ENCODE measurements around the gene ALOX5AP.

The ALOX5AP gene

GRCh38 chr13:30698488-30699005 lies 36.8 kb upstream of the ALOX5AP start:
- peaks cover 4% of the 10 kb centered on the region for H3K4me1 ChIP-seq (ENCODE audit: control insufficient read depth, insufficient read depth, low read length, poor library complexity, severe bottlenecking)
- no peaks in the 10 kb centered on the region for H3K9me3 ChIP-seq (ENCODE audit: control insufficient read depth, low read length)
- no peaks in the 10 kb centered on the region for H3K36me3 ChIP-seq (ENCODE audit: control insufficient read depth, insufficient read depth, low read length)
- no peak for DNase-seq
- H3K27ac ChIP-seq (ENCODE audit: insufficient read depth, low read length, poor library complexity, severe bottlenecking) = no peak overlapping the region
- H3K27me3 ChIP-seq (replicated peaks; ENCODE audit: control insufficient read depth, insufficient read depth, low read length, poor library complexity, severe bottlenecking) = no peaks in the 10 kb centered on the region
- H3K4me3 ChIP-seq (ENCODE audit: insufficient read depth, low read depth, low read length, poor library complexity, severe bottlenecking) = no peak overlapping the region

- Histone ChIP-seq H3K4me3 (ENCODE audit: insufficient read depth, low read depth, low read length, poor library complexity, severe bottlenecking) (no peak overlapping the region), H3K27ac (ENCODE audit: insufficient read depth, low read length, poor library complexity, severe bottlenecking) (no peak overlapping the region), H3K27me3 (replicated peaks; ENCODE audit: control insufficient read depth, insufficient read depth, low read length, poor library complexity, severe bottlenecking) (no peaks in the 10 kb centered on the region), H3K36me3 (ENCODE audit: control insufficient read depth, insufficient read depth, low read length) (no peaks in the 10 kb centered on the region), H3K4me1 (ENCODE audit: control insufficient read depth, insufficient read depth, low read length, poor library complexity, severe bottlenecking) (peaks cover 4% of the 10 kb centered on the region), H3K9me3 (ENCODE audit: control insufficient read depth, low read length) (no peaks in the 10 kb centered on the region)
- DNase-seq = no peak
Measured at GRCh38 chr13:30700364-30700763, 35.0 kb upstream of the ALOX5AP start.

- H3K9me3 ChIP-seq (ENCODE audit: control insufficient read depth, low read length) = no peaks in the 10 kb centered on the region
- no peaks in the 10 kb centered on the region for H3K27me3 ChIP-seq (replicated peaks; ENCODE audit: control insufficient read depth, insufficient read depth, low read length, poor library complexity, severe bottlenecking)
- H3K36me3 ChIP-seq (ENCODE audit: control insufficient read depth, insufficient read depth, low read length) = no peaks in the 10 kb centered on the region
- H3K4me3 ChIP-seq (ENCODE audit: insufficient read depth, low read depth, low read length, poor library complexity, severe bottlenecking) = no peak overlapping the region
- no peak for DNase-seq
- H3K27ac ChIP-seq (ENCODE audit: insufficient read depth, low read length, poor library complexity, severe bottlenecking) = no peak overlapping the region
- no peaks in the 10 kb centered on the region for H3K4me1 ChIP-seq (ENCODE audit: control insufficient read depth, insufficient read depth, low read length, poor library complexity, severe bottlenecking)
Measured at GRCh38 chr13:30702006-30702405, 33.3 kb upstream of the ALOX5AP start.

- no peak for DNase-seq
- Histone ChIP-seq H3K4me3 (ENCODE audit: insufficient read depth, low read depth, low read length, poor library complexity, severe bottlenecking) (no peak overlapping the region), H3K9me3 (ENCODE audit: control insufficient read depth, low read length) (no peaks in the 10 kb centered on the region), H3K36me3 (ENCODE audit: control insufficient read depth, insufficient read depth, low read length) (no peaks in the 10 kb centered on the region), H3K27me3 (replicated peaks; ENCODE audit: control insufficient read depth, insufficient read depth, low read length, poor library complexity, severe bottlenecking) (no peaks in the 10 kb centered on the region), H3K27ac (ENCODE audit: insufficient read depth, low read length, poor library complexity, severe bottlenecking) (no peak overlapping the region), H3K4me1 (ENCODE audit: control insufficient read depth, insufficient read depth, low read length, poor library complexity, severe bottlenecking) (no peaks in the 10 kb centered on the region)
Measured at GRCh38 chr13:30704596-30704995, 30.7 kb upstream of the ALOX5AP start.

GRCh38 chr13:30705680-30706079 lies 29.7 kb upstream of the ALOX5AP start:
- H3K36me3 ChIP-seq (ENCODE audit: control insufficient read depth, insufficient read depth, low read length) = no peaks in the 10 kb centered on the region
- no peak for DNase-seq

GRCh38 chr13:30708541-30708940 lies 26.8 kb upstream of the ALOX5AP start:
- H3K9me3 ChIP-seq (ENCODE audit: control insufficient read depth, low read length) = no peaks in the 10 kb centered on the region
- H3K4me1 ChIP-seq (ENCODE audit: control insufficient read depth, insufficient read depth, low read length, poor library complexity, severe bottlenecking) = no peaks in the 10 kb centered on the region
- no peak overlapping the region for H3K4me3 ChIP-seq (ENCODE audit: insufficient read depth, low read depth, low read length, poor library complexity, severe bottlenecking)
- no peaks in the 10 kb centered on the region for H3K27me3 ChIP-seq (replicated peaks; ENCODE audit: control insufficient read depth, insufficient read depth, low read length, poor library complexity, severe bottlenecking)
- no peak for DNase-seq
- no peaks in the 10 kb centered on the region for H3K36me3 ChIP-seq (ENCODE audit: control insufficient read depth, insufficient read depth, low read length)
- H3K27ac ChIP-seq (ENCODE audit: insufficient read depth, low read length, poor library complexity, severe bottlenecking) = no peak overlapping the region

More at GRCh38 chr13:30705680-30706079, 29.7 kb upstream of the ALOX5AP start:
- Histone ChIP-seq H3K9me3 (ENCODE audit: control insufficient read depth, low read length) (no peaks in the 10 kb centered on the region), H3K27me3 (replicated peaks; ENCODE audit: control insufficient read depth, insufficient read depth, low read length, poor library complexity, severe bottlenecking) (no peaks in the 10 kb centered on the region), H3K4me1 (ENCODE audit: control insufficient read depth, insufficient read depth, low read length, poor library complexity, severe bottlenecking) (no peaks in the 10 kb centered on the region), H3K4me3 (ENCODE audit: insufficient read depth, low read depth, low read length, poor library complexity, severe bottlenecking) (no peak overlapping the region), H3K27ac (ENCODE audit: insufficient read depth, low read length, poor library complexity, severe bottlenecking) (no peak overlapping the region)

- no peak for DNase-seq
- Histone ChIP-seq H3K27ac (ENCODE audit: insufficient read depth, low read length, poor library complexity, severe bottlenecking) (no peak overlapping the region), H3K27me3 (replicated peaks; ENCODE audit: control insufficient read depth, insufficient read depth, low read length, poor library complexity, severe bottlenecking) (no peaks in the 10 kb centered on the region), H3K4me3 (ENCODE audit: insufficient read depth, low read depth, low read length, poor library complexity, severe bottlenecking) (no peak overlapping the region), H3K4me1 (ENCODE audit: control insufficient read depth, insufficient read depth, low read length, poor library complexity, severe bottlenecking) (no peaks in the 10 kb centered on the region), H3K36me3 (ENCODE audit: control insufficient read depth, insufficient read depth, low read length) (no peaks in the 10 kb centered on the region), H3K9me3 (ENCODE audit: control insufficient read depth, low read length) (no peaks in the 10 kb centered on the region)
Measured at GRCh38 chr13:30710442-30710841, 24.9 kb upstream of the ALOX5AP start.

- Histone ChIP-seq H3K27ac (ENCODE audit: insufficient read depth, low read length, poor library complexity, severe bottlenecking) (no peak overlapping the region), H3K4me1 (ENCODE audit: control insufficient read depth, insufficient read depth, low read length, poor library complexity, severe bottlenecking) (no peaks in the 10 kb centered on the region), H3K9me3 (ENCODE audit: control insufficient read depth, low read length) (no peaks in the 10 kb centered on the region), H3K27me3 (replicated peaks; ENCODE audit: control insufficient read depth, insufficient read depth, low read length, poor library complexity, severe bottlenecking) (no peaks in the 10 kb centered on the region), H3K36me3 (ENCODE audit: control insufficient read depth, insufficient read depth, low read length) (no peaks in the 10 kb centered on the region), H3K4me3 (ENCODE audit: insufficient read depth, low read depth, low read length, poor library complexity, severe bottlenecking) (no peak overlapping the region)
- no peak for DNase-seq
Measured at GRCh38 chr13:30711375-30711774, 24.0 kb upstream of the ALOX5AP start.

- H3K4me1 ChIP-seq (ENCODE audit: control insufficient read depth, insufficient read depth, low read length, poor library complexity, severe bottlenecking) = no peaks in the 10 kb centered on the region
- no peak overlapping the region for H3K27ac ChIP-seq (ENCODE audit: insufficient read depth, low read length, poor library complexity, severe bottlenecking)
- no peak overlapping the region for H3K4me3 ChIP-seq (ENCODE audit: insufficient read depth, low read depth, low read length, poor library complexity, severe bottlenecking)
- no peaks in the 10 kb centered on the region for H3K36me3 ChIP-seq (ENCODE audit: control insufficient read depth, insufficient read depth, low read length)
- no peaks in the 10 kb centered on the region for H3K9me3 ChIP-seq (ENCODE audit: control insufficient read depth, low read length)
- no peak for DNase-seq
- H3K27me3 ChIP-seq (replicated peaks; ENCODE audit: control insufficient read depth, insufficient read depth, low read length, poor library complexity, severe bottlenecking) = no peaks in the 10 kb centered on the region
Measured at GRCh38 chr13:30711837-30712236, 23.5 kb upstream of the ALOX5AP start.

GRCh38 chr13:30712536-30713532 lies 22.5 kb upstream of the ALOX5AP start:
- Histone ChIP-seq H3K4me3 (ENCODE audit: insufficient read depth, low read depth, low read length, poor library complexity, severe bottlenecking) (no peak overlapping the region), H3K4me1 (ENCODE audit: control insufficient read depth, insufficient read depth, low read length, poor library complexity, severe bottlenecking) (no peaks in the 10 kb centered on the region), H3K27ac (ENCODE audit: insufficient read depth, low read length, poor library complexity, severe bottlenecking) (no peak overlapping the region), H3K9me3 (ENCODE audit: control insufficient read depth, low read length) (no peaks in the 10 kb centered on the region), H3K27me3 (replicated peaks; ENCODE audit: control insufficient read depth, insufficient read depth, low read length, poor library complexity, severe bottlenecking) (no peaks in the 10 kb centered on the region), H3K36me3 (ENCODE audit: control insufficient read depth, insufficient read depth, low read length) (no peaks in the 10 kb centered on the region)
- DNase-seq = no peak
